HepG2 (cell line): ENCODE measurements around the gene OPN5.

Experiments
- CEBPG ChIP-seq: IDR thresholded peaks from 2 replicates; pipeline ENCODE4 v1.6.1; 2016
- HNRNPK ChIP-seq: fragments of 200-400 bp; formaldehyde crosslinking; IDR thresholded peaks from 2 replicates; pipeline ENCODE4 v1.6.1; 2018; ENCODE audit warnings: low read length, low read depth, moderate library complexity, mild to moderate bottlenecking; ENCODE audit not compliant: poor library complexity, severe bottlenecking
- POLR2A ChIP-seq, 2 experiments: IDR thresholded peaks; 2 replicates each; pipeline ENCODE4 v1.6.1; 2011; ENCODE audit warnings: low read depth in 2 of 2, low read length in 2 of 2, mild to moderate bottlenecking in 1 of 2, moderate library complexity in 1 of 2; ENCODE audit not compliant: insufficient read depth in 1 of 2
- PRMT3 ChIP-seq: sonication (generic); formaldehyde crosslinking; IDR thresholded peaks from 2 replicates; pipeline ENCODE4 v1.8.1; 2022; ENCODE audit warnings: low read depth, mild to moderate bottlenecking, moderate library complexity, missing genetic modification reagents, borderline replicate concordance
- RAD21 ChIP-seq: fragments of 450-650 bp; formaldehyde crosslinking; IDR thresholded peaks from 2 replicates; pipeline ENCODE4 v1.5.0; 2020; ENCODE audit warnings: mild to moderate bottlenecking
- RAD51 ChIP-seq: fragments of 450-650 bp; IDR thresholded peaks from 2 replicates; pipeline ENCODE4 v1.6.1; 2016; ENCODE audit warnings: borderline replicate concordance
- ZEB1 ChIP-seq: IDR thresholded peaks from 2 replicates; pipeline ENCODE4 v1.6.1; 2012; ENCODE audit warnings: mild to moderate bottlenecking, low read depth, inconsistent platforms; ENCODE audit not compliant: insufficient replicate concordance
- ZNF343 ChIP-seq: sonication (generic); formaldehyde crosslinking; IDR thresholded peaks from 2 replicates; pipeline ENCODE4 v1.4.0; 2020; ENCODE audit warnings: mild to moderate bottlenecking, missing genetic modification reagents
- ZNF546 ChIP-seq: sonication (generic); formaldehyde crosslinking; conservative IDR thresholded peaks from 2 replicates; pipeline ENCODE4 v1.8.1; 2023; ENCODE audit warnings: mild to moderate bottlenecking, missing genetic modification reagents
- ZNF567 ChIP-seq: sonication (generic); formaldehyde crosslinking; IDR thresholded peaks from 2 replicates; pipeline ENCODE4 v1.8.1; 2023; ENCODE audit warnings: mild to moderate bottlenecking, missing genetic modification reagents, borderline replicate concordance
- ZNF790 ChIP-seq: sonication (generic); formaldehyde crosslinking; IDR thresholded peaks from 2 replicates; pipeline ENCODE4 v1.8.0; 2022; ENCODE audit warnings: missing genetic modification reagents, mild to moderate bottlenecking, borderline replicate concordance
- TF ChIP-seq, protein P1 (sequence below): sonication (generic); formaldehyde crosslinking; IDR thresholded peaks from 2 replicates; pipeline ENCODE4 v1.5.0; 2020; ENCODE audit warnings: mild to moderate bottlenecking, missing genetic modification reagents, moderate library complexity

DNA sequence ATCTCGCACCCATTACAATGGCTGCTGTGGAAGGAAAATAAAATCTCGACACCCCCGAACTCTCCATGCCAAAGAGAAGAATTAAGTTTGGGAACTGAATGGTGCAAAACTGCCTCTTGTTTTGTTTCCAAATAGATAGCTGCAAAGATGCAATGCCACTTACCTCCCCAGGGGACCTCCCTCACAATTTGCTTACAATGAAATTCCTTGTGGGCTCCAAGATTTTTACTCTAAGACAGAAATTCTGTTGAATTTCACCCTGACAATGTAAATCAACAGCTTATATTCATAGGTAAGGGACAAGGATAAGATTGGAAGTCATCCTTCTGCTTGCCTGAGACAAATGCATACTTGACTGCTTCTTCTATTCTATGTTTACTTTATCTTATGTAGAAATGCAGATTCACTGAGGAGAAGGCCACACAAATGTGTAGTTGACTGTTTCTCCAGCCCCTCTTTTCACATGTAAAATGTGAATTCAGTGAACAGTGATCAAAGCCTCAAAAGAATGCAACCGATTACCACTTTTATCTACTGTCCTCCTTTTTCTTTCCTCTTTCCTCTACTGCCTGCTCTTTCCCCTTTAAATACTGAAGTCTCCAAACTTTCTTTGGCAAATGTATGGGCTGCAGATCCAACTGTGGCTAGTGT lies 46.9 kb upstream of the OPN5 start:
- TF ChIP-seq ZNF567 (CRISPR knock-in tag) (no peak), RAD21 (CRISPR knock-in tag) (no peak), ZNF790 (no peak), RAD51 (no peak), ZNF546 (no peak), ZEB1 (no peak), POLR2A (IDR thresholded peaks at IDR 0.05; ENCODE audit: insufficient read depth in 1 of 2, low read depth in 2 of 2, low read length in 2 of 2) (no peak), ZNF343 (CRISPR knock-in tag) (no peak), PRMT3 (CRISPR knock-in tag) (no peak), HNRNPK (no peak), CEBPG (CRISPR knock-in tag) (no peak)
- TF ChIP-seq, protein P1, sequence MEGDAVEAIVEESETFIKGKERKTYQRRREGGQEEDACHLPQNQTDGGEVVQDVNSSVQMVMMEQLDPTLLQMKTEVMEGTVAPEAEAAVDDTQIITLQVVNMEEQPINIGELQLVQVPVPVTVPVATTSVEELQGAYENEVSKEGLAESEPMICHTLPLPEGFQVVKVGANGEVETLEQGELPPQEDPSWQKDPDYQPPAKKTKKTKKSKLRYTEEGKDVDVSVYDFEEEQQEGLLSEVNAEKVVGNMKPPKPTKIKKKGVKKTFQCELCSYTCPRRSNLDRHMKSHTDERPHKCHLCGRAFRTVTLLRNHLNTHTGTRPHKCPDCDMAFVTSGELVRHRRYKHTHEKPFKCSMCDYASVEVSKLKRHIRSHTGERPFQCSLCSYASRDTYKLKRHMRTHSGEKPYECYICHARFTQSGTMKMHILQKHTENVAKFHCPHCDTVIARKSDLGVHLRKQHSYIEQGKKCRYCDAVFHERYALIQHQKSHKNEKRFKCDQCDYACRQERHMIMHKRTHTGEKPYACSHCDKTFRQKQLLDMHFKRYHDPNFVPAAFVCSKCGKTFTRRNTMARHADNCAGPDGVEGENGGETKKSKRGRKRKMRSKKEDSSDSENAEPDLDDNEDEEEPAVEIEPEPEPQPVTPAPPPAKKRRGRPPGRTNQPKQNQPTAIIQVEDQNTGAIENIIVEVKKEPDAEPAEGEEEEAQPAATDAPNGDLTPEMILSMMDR (CRISPR knock-in tag) = no peak
